Esophagus muscularis mucosa (tissue), 3 donors: ENCODE measurements around the gene ZBTB32.

Experiments
- POLR2A ChIP-seq: fragments of 450-650 bp; IDR thresholded peaks from one replicate; pipeline ENCODE4 v1.6.1; 2017; ENCODE audit warnings: antibody characterized with exemption, moderate library complexity, mild to moderate bottlenecking, low read depth
- POLR2AphosphoS5 ChIP-seq, 2 donors: sonication (generic); formaldehyde crosslinking; IDR thresholded peaks; one replicate each; pipeline ENCODE4 v1.6.1; 2017; ENCODE audit warnings: antibody characterized with exemption in 2 of 2
- TF ChIP-seq, protein P1 (sequence below), 3 experiments: fragments of 200-600 bp in 2 of 3; fragments of 450-650 bp in 1 of 3; sonication (generic) in 2 of 3; IDR thresholded peaks; one replicate each; pipeline ENCODE4 v1.5.1; 2017 to 2019; ENCODE audit warnings: antibody characterized with exemption in 3 of 3, mild to moderate bottlenecking in 2 of 3, moderate library complexity in 1 of 3

DNA sequence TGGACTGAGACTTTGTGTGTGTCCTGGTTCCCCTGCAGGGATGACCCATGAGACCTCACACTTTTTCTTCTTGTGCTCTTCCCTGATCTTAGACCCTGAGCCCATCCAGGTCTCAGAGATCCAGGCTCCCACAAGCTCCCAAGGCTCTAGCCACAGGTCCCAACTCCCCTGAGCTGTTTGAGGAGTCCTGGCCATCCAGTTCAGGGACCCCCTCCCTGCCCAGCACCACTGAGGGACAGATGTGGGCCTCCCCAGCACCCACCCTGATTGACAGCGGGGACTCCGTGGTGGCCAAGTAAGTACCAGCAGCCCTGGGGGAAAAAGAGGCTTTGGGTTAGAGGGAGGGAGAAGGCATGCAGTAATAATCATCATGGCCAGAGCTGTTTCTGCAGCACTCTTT lies 55.3 kb downstream of the ZBTB32 start:
- TF ChIP-seq, protein P1, sequence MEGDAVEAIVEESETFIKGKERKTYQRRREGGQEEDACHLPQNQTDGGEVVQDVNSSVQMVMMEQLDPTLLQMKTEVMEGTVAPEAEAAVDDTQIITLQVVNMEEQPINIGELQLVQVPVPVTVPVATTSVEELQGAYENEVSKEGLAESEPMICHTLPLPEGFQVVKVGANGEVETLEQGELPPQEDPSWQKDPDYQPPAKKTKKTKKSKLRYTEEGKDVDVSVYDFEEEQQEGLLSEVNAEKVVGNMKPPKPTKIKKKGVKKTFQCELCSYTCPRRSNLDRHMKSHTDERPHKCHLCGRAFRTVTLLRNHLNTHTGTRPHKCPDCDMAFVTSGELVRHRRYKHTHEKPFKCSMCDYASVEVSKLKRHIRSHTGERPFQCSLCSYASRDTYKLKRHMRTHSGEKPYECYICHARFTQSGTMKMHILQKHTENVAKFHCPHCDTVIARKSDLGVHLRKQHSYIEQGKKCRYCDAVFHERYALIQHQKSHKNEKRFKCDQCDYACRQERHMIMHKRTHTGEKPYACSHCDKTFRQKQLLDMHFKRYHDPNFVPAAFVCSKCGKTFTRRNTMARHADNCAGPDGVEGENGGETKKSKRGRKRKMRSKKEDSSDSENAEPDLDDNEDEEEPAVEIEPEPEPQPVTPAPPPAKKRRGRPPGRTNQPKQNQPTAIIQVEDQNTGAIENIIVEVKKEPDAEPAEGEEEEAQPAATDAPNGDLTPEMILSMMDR (IDR thresholded peaks at IDR 0.05): no peak
- TF ChIP-seq POLR2A: no peak
- no peak for TF ChIP-seq POLR2AphosphoS5 (IDR thresholded peaks at IDR 0.05)
